AML-193 (cell line): ENCODE data around the gene RAPSN.

Experiments used
- DNase-seq, 2 experiments: peaks; one replicate each; lab custom pipeline; 2025; lab: John Stamatoyannopoulos, UW

RAPSN gene

GRCh38 chr11:47448566-47449427 lies at the start of gene RAPSN:
Gene RAPSN, minus strand, starts transcription at chr11:47449136. Its CDS starts 172 bp downstream, at chr11:47448964.
- no peak for DNase-seq

GRCh38 chr11:47498149-47498548 lies 49.2 kb upstream of the RAPSN start:
- no peak for DNase-seq

- DNase-seq = no peak
Measured at GRCh38 chr11:47496808-47497207, 47.9 kb upstream of the RAPSN start.

- no peak for DNase-seq
Measured at GRCh38 chr11:47495856-47496217, 46.9 kb upstream of the RAPSN start.

- no peak for DNase-seq
Measured at GRCh38 chr11:47495011-47495855, 46.3 kb upstream of the RAPSN start.

GRCh38 chr11:47489395-47489755 lies 40.4 kb upstream of the RAPSN start:
- no peak for DNase-seq

GRCh38 chr11:47488674-47489394 lies 39.9 kb upstream of the RAPSN start:
- DNase-seq = no peak

GRCh38 chr11:47488111-47488510 lies 39.2 kb upstream of the RAPSN start:
- DNase-seq = no peak

GRCh38 chr11:47487421-47487820 lies 38.5 kb upstream of the RAPSN start:
- no peak for DNase-seq

GRCh38 chr11:47485107-47485506 lies 36.2 kb upstream of the RAPSN start:
- DNase-seq = no peak

- DNase-seq = no peak
Measured at GRCh38 chr11:47483457-47483856, 34.5 kb upstream of the RAPSN start.

GRCh38 chr11:47480762-47481161 lies 31.8 kb upstream of the RAPSN start:
- DNase-seq = no peak

- no peak for DNase-seq
Measured at GRCh38 chr11:47478651-47479329, 29.9 kb upstream of the RAPSN start.

- no peak for DNase-seq
Measured at GRCh38 chr11:47477753-47478152, 28.8 kb upstream of the RAPSN start.

GRCh38 chr11:47477323-47477722 lies 28.4 kb upstream of the RAPSN start:
- DNase-seq = no peak

- DNase-seq = no peak
Measured at GRCh38 chr11:47470671-47471070, 21.7 kb upstream of the RAPSN start.

GRCh38 chr11:47469361-47470179 lies 20.6 kb upstream of the RAPSN start:
- no peak for DNase-seq

GRCh38 chr11:47468598-47469214 lies 19.8 kb upstream of the RAPSN start:
- no peak for DNase-seq

- no peak for DNase-seq
Measured at GRCh38 chr11:47467357-47467756, 18.4 kb upstream of the RAPSN start.

- DNase-seq = no peak
Measured at GRCh38 chr11:47466701-47467250, 17.8 kb upstream of the RAPSN start.
